Measurements from ENCODE around the gene MAP3K6. TPM values are rescaled to one million over a fixed set of nuclear protein-coding genes. Genes with fewer than 3 reads are reported as not detected.

The MAP3K6 gene
- total and polyA plus RNA-seq, 2 donors (not counting 3 experiments of a cell fraction or from before 2014, with no cell fraction given) = 9.9 to 12.4 TPM

GRCh38 chr1:27307874-27308598 lies 58.7 kb downstream of the MAP3K6 start:
- DNase-seq (ENCODE audit: low read depth, low spot score) (no peak), FAIRE-seq (no peak)
- intact Hi-C loops (cut with micrococcal nuclease) (no loop called here), dilution Hi-C loops (cut with MboI; ENCODE audit: extremely low pct_ligation_motif_present, low sequenced_read_pairs) (no loop called here)
- no TSS peak for BruUV-seq (replicated peaks)
- Histone ChIP-seq H3K27me3 (ENCODE audit: control insufficient read depth in 2 of 2, insufficient read depth in 2 of 2, low read length in 2 of 2) (peaks cover 0 to 4% of the 10 kb centered on the region in 2 experiments), H3K4me1 (ENCODE audit: control insufficient read depth, extremely low read depth, insufficient read depth, low read length) (no peaks in the 10 kb centered on the region), H3K9me1 (replicated peaks; ENCODE audit: control insufficient read depth, extremely low read depth, insufficient read depth, low read length) (no peaks in the 10 kb centered on the region), H3K36me3 (ENCODE audit: control insufficient read depth in 2 of 2, extremely low read depth in 1 of 2, insufficient read depth in 2 of 2, low read length in 2 of 2) (no peaks in the 10 kb centered on the region), H3K79me2 (ENCODE audit: control insufficient read depth, insufficient read depth, low read length) (no peaks in the 10 kb centered on the region), H3K4me3 (replicated peaks in 1 of 3; ENCODE audit: insufficient read depth in 1 of 3, low read depth in 1 of 3, low read length in 3 of 3) (no peak overlapping the region), H4K20me1 (replicated peaks; ENCODE audit: control insufficient read depth, extremely low read depth, insufficient read depth, low read length) (no peaks in the 10 kb centered on the region), H3K27ac (ENCODE audit: insufficient read depth, low read depth, low read length) (no peak overlapping the region), H2AFZ (ENCODE audit: low read depth, low read length) (no peak overlapping the region), H3K9ac (replicated peaks; ENCODE audit: extremely low read depth, insufficient read depth, low read length) (no peak overlapping the region), H3K4me2 (ENCODE audit: insufficient read depth, low read length) (no peak overlapping the region), H3K9me3 (replicated peaks; ENCODE audit: control insufficient read depth, insufficient read depth, low read length) (no peaks in the 10 kb centered on the region)
- ChIA-PET POLR2A (no interaction called here), CTCF (interaction anchor here (0.6 to 3.8 kb wide), 8 partner anchors 9 to 87 kb away, joined by 3 to 30 read pairs (median 4); partner anchors contain the start of gene MAP3K6)
- TF ChIP-seq JUN (IDR thresholded peaks at IDR 0.05; ENCODE audit: borderline replicate concordance, insufficient read depth, insufficient read length, low read depth) (no peak), MAX (IDR thresholded peaks at IDR 0.05; ENCODE audit: insufficient read depth, insufficient read length) (no peak), EZH2 (IDR thresholded peaks at IDR 0.05; ENCODE audit: borderline replicate concordance, low read depth, low read length, severe bottlenecking) (no peak), MYC (IDR thresholded peaks at IDR 0.05; ENCODE audit: low read depth, low read length) (no peak), FOS (IDR thresholded peaks at IDR 0.05; ENCODE audit: borderline replicate concordance, insufficient read depth, low read length) (no peak), GATA2 (IDR thresholded peaks at IDR 0.05; ENCODE audit: insufficient read depth, insufficient read length, low read depth, low read length) (no peak), POLR2AphosphoS5 (IDR thresholded peaks at IDR 0.05; ENCODE audit: insufficient read depth, low read depth, low read length) (no peak), POLR2A (IDR thresholded peaks at IDR 0.05; ENCODE audit: low read depth, low read length) (no peak), CTCF (IDR thresholded peaks at IDR 0.05; ENCODE audit: extremely low read depth in 1 of 2, insufficient read depth in 1 of 2, low read depth in 1 of 2, low read length in 2 of 2) (no peak)

Measured in endothelial cell of umbilical vein (primary cell).